Neural cell (in vitro differentiated cells): ENCODE results near the gene MOBP.

Experiments used
- EP300 ChIP-seq: fragments of 450-650 bp; conservative IDR thresholded peaks from 2 replicates; pipeline ENCODE4 v1.6.1; 2014; ENCODE audit warnings: antibody characterized with exemption, mild to moderate bottlenecking, moderate library complexity; ENCODE audit not compliant: poor library complexity, severe bottlenecking
- EZH2 ChIP-seq: fragments of 200-600, 300-800 bp; shearing (Covaris generic), sonication (generic); IDR thresholded peaks from 2 replicates; pipeline ENCODE4 v1.6.1; 2014; ENCODE audit warnings: antibody characterized with exemption, low read length, borderline replicate concordance, mild to moderate bottlenecking; ENCODE audit not compliant: insufficient read depth, poor library complexity, severe bottlenecking
- TF ChIP-seq, protein P1 (sequence below): fragments of 450-650 bp; IDR thresholded peaks from 2 replicates; pipeline ENCODE4 v1.5.1; 2014; ENCODE audit warnings: antibody characterized with exemption, mild to moderate bottlenecking, moderate library complexity; ENCODE audit not compliant: poor library complexity, severe bottlenecking
- TF ChIP-seq, protein P2 (sequence below): IDR thresholded peaks from 2 replicates; pipeline ENCODE4 v1.6.1; 2012; ENCODE audit warnings: borderline replicate concordance

GRCh38 chr3:39501059-39501458 lies 33.6 kb downstream of the MOBP start:
- TF ChIP-seq, protein P1, sequence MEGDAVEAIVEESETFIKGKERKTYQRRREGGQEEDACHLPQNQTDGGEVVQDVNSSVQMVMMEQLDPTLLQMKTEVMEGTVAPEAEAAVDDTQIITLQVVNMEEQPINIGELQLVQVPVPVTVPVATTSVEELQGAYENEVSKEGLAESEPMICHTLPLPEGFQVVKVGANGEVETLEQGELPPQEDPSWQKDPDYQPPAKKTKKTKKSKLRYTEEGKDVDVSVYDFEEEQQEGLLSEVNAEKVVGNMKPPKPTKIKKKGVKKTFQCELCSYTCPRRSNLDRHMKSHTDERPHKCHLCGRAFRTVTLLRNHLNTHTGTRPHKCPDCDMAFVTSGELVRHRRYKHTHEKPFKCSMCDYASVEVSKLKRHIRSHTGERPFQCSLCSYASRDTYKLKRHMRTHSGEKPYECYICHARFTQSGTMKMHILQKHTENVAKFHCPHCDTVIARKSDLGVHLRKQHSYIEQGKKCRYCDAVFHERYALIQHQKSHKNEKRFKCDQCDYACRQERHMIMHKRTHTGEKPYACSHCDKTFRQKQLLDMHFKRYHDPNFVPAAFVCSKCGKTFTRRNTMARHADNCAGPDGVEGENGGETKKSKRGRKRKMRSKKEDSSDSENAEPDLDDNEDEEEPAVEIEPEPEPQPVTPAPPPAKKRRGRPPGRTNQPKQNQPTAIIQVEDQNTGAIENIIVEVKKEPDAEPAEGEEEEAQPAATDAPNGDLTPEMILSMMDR, result no peak
- TF ChIP-seq EZH2, result no peak
- no peak for TF ChIP-seq EP300
- TF ChIP-seq, protein P2, sequence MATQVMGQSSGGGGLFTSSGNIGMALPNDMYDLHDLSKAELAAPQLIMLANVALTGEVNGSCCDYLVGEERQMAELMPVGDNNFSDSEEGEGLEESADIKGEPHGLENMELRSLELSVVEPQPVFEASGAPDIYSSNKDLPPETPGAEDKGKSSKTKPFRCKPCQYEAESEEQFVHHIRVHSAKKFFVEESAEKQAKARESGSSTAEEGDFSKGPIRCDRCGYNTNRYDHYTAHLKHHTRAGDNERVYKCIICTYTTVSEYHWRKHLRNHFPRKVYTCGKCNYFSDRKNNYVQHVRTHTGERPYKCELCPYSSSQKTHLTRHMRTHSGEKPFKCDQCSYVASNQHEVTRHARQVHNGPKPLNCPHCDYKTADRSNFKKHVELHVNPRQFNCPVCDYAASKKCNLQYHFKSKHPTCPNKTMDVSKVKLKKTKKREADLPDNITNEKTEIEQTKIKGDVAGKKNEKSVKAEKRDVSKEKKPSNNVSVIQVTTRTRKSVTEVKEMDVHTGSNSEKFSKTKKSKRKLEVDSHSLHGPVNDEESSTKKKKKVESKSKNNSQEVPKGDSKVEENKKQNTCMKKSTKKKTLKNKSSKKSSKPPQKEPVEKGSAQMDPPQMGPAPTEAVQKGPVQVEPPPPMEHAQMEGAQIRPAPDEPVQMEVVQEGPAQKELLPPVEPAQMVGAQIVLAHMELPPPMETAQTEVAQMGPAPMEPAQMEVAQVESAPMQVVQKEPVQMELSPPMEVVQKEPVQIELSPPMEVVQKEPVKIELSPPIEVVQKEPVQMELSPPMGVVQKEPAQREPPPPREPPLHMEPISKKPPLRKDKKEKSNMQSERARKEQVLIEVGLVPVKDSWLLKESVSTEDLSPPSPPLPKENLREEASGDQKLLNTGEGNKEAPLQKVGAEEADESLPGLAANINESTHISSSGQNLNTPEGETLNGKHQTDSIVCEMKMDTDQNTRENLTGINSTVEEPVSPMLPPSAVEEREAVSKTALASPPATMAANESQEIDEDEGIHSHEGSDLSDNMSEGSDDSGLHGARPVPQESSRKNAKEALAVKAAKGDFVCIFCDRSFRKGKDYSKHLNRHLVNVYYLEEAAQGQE, result no peak
